HEK293 (cell line): Measurements from ENCODE around the gene EGR1.

Source experiments
- CTCF ChIP-seq: fragments of 450-650 bp; formaldehyde crosslinking; IDR thresholded peaks from 2 replicates; pipeline ENCODE4 v1.5.1; 2016; ENCODE audit warnings: missing biosample characterization, missing genetic modification characterization
- MEIS1 ChIP-seq: sonication (generic); formaldehyde crosslinking; IDR thresholded peaks from 2 replicates; pipeline ENCODE4 v1.8.1; 2022; ENCODE audit warnings: missing genetic modification reagents, mild to moderate bottlenecking, borderline replicate concordance
- SALL2 ChIP-seq: fragments of 450-650 bp; formaldehyde crosslinking; IDR thresholded peaks from 2 replicates; pipeline ENCODE4 v1.5.0; 2017; ENCODE audit warnings: missing biosample characterization, mild to moderate bottlenecking, missing genetic modification characterization, borderline replicate concordance
- SCRT1 ChIP-seq: fragments of 450-650 bp; formaldehyde crosslinking; IDR thresholded peaks from 2 replicates; pipeline ENCODE4 v1.5.1; 2016; ENCODE audit warnings: missing biosample characterization, missing genetic modification characterization, borderline replicate concordance
- SP2 ChIP-seq: fragments of 450-650 bp; formaldehyde crosslinking; IDR thresholded peaks from 2 replicates; pipeline ENCODE4 v1.5.1; 2016; ENCODE audit warnings: missing biosample characterization, missing genetic modification characterization
- WT1 ChIP-seq: fragments of 450-650 bp; formaldehyde crosslinking; IDR thresholded peaks from 2 replicates; pipeline ENCODE4 v1.5.1; 2016; ENCODE audit warnings: missing biosample characterization, missing genetic modification characterization
- YY1 ChIP-seq: fragments of 450-650 bp; formaldehyde crosslinking; IDR thresholded peaks from 2 replicates; pipeline ENCODE4 v1.5.1; 2018; ENCODE audit warnings: missing biosample characterization, missing genetic modification characterization
- ZNF121 ChIP-seq: fragments of 450-650 bp; formaldehyde crosslinking; IDR thresholded peaks from 2 replicates; pipeline ENCODE4 v1.5.1; 2016; ENCODE audit warnings: missing biosample characterization, missing genetic modification characterization
- ZNF175 ChIP-seq: fragments of 450-650 bp; formaldehyde crosslinking; IDR thresholded peaks from 2 replicates; pipeline ENCODE4 v1.5.1; 2016; ENCODE audit warnings: missing biosample characterization, missing genetic modification characterization
- ZNF23 ChIP-seq: fragments of 450-650 bp; formaldehyde crosslinking; IDR thresholded peaks from 2 replicates; pipeline ENCODE4 v1.5.1; 2016; ENCODE audit warnings: missing biosample characterization, missing genetic modification characterization, borderline replicate concordance
- ZNF280C ChIP-seq: fragments of 450-650 bp; formaldehyde crosslinking; IDR thresholded peaks from 2 replicates; pipeline ENCODE4 v1.5.1; 2016; ENCODE audit warnings: missing biosample characterization, missing genetic modification characterization
- ZNF350 ChIP-seq: fragments of 450-650 bp; formaldehyde crosslinking; IDR thresholded peaks from 2 replicates; pipeline ENCODE4 v1.5.0; 2017; ENCODE audit warnings: missing biosample characterization, mild to moderate bottlenecking, missing genetic modification characterization
- ZNF391 ChIP-seq: fragments of 450-650 bp; formaldehyde crosslinking; IDR thresholded peaks from 2 replicates; pipeline ENCODE4 v1.5.1; 2016; ENCODE audit warnings: low read depth, missing biosample characterization, missing genetic modification characterization, borderline replicate concordance
- ZNF510 ChIP-seq: fragments of 450-650 bp; formaldehyde crosslinking; IDR thresholded peaks from 2 replicates; pipeline ENCODE4 v1.5.1; 2018; ENCODE audit warnings: mild to moderate bottlenecking, missing genetic modification characterization, missing biosample characterization; ENCODE audit not compliant: insufficient replicate concordance
- ZNF514 ChIP-seq: fragments of 450-650 bp; formaldehyde crosslinking; IDR thresholded peaks from 2 replicates; pipeline ENCODE4 v1.5.1; 2016; ENCODE audit warnings: missing biosample characterization, missing genetic modification characterization
- ZNF529 ChIP-seq: fragments of 450-650 bp; formaldehyde crosslinking; IDR thresholded peaks from 2 replicates; pipeline ENCODE4 v1.5.1; 2017; ENCODE audit warnings: missing genetic modification characterization, missing biosample characterization; ENCODE audit not compliant: insufficient replicate concordance
- ZNF560 ChIP-seq: fragments of 450-650 bp; formaldehyde crosslinking; IDR thresholded peaks from 2 replicates; pipeline ENCODE4 v1.5.1; 2017; ENCODE audit warnings: missing biosample characterization, missing genetic modification characterization, borderline replicate concordance
- ZNF585B ChIP-seq: fragments of 450-650 bp; formaldehyde crosslinking; IDR thresholded peaks from 2 replicates; pipeline ENCODE4 v1.5.1; 2016; ENCODE audit warnings: missing biosample characterization, missing genetic modification characterization
- ZNF610 ChIP-seq: fragments of 450-650 bp; formaldehyde crosslinking; IDR thresholded peaks from 2 replicates; pipeline ENCODE4 v1.5.1; 2016; ENCODE audit warnings: missing biosample characterization, missing genetic modification characterization, borderline replicate concordance
- ZNF623 ChIP-seq: fragments of 450-650 bp; formaldehyde crosslinking; IDR thresholded peaks from 2 replicates; pipeline ENCODE4 v1.5.1; 2016; ENCODE audit warnings: missing biosample characterization, missing genetic modification characterization
- ZNF660 ChIP-seq: fragments of 450-650 bp; IDR thresholded peaks from 2 replicates; pipeline ENCODE4 v1.5.1; 2018; ENCODE audit warnings: missing biosample characterization, mild to moderate bottlenecking, missing genetic modification characterization
- ZNF768 ChIP-seq: fragments of 450-650 bp; formaldehyde crosslinking; IDR thresholded peaks from 2 replicates; pipeline ENCODE4 v1.5.1; 2018; ENCODE audit warnings: missing biosample characterization, mild to moderate bottlenecking, missing genetic modification characterization
- ZSCAN4 ChIP-seq: fragments of 450-650 bp; formaldehyde crosslinking; IDR thresholded peaks from 2 replicates; pipeline ENCODE4 v1.5.1; 2017; ENCODE audit warnings: missing biosample characterization, missing genetic modification characterization
- TF ChIP-seq, protein P1 (sequence below): fragments of 450-650 bp; formaldehyde crosslinking; IDR thresholded peaks from 2 replicates; pipeline ENCODE4 v1.5.0; 2017; ENCODE audit warnings: missing biosample characterization, missing genetic modification characterization, borderline replicate concordance
- TF ChIP-seq, protein P2 (sequence below): fragments of 450-650 bp; formaldehyde crosslinking; IDR thresholded peaks from 2 replicates; pipeline ENCODE4 v1.5.1; 2017; ENCODE audit warnings: missing biosample characterization, missing genetic modification characterization
- TF ChIP-seq, protein P3 (sequence below): fragments of 450-650 bp; IDR thresholded peaks from 2 replicates; pipeline ENCODE4 v1.5.1; 2018; ENCODE audit warnings: missing biosample characterization, mild to moderate bottlenecking, missing genetic modification characterization
- TF ChIP-seq, protein P4 (sequence below): fragments of 450-650 bp; formaldehyde crosslinking; IDR thresholded peaks from 2 replicates; pipeline ENCODE4 v1.5.1; 2016; ENCODE audit warnings: missing biosample characterization, missing genetic modification characterization

Gene EGR1

GRCh38 chr5:138464008-138464387, 1.3 kb upstream of the EGR1 start (continued):
- TF ChIP-seq, protein P1, sequence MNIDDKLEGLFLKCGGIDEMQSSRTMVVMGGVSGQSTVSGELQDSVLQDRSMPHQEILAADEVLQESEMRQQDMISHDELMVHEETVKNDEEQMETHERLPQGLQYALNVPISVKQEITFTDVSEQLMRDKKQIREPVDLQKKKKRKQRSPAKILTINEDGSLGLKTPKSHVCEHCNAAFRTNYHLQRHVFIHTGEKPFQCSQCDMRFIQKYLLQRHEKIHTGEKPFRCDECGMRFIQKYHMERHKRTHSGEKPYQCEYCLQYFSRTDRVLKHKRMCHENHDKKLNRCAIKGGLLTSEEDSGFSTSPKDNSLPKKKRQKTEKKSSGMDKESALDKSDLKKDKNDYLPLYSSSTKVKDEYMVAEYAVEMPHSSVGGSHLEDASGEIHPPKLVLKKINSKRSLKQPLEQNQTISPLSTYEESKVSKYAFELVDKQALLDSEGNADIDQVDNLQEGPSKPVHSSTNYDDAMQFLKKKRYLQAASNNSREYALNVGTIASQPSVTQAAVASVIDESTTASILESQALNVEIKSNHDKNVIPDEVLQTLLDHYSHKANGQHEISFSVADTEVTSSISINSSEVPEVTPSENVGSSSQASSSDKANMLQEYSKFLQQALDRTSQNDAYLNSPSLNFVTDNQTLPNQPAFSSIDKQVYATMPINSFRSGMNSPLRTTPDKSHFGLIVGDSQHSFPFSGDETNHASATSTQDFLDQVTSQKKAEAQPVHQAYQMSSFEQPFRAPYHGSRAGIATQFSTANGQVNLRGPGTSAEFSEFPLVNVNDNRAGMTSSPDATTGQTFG (tag by site-specific recombination), result no peak
- TF ChIP-seq ZNF610 (tag by site-specific recombination), result peak; percentile 54
- TF ChIP-seq ZNF585B, result no peak
- TF ChIP-seq ZNF350 (tag by site-specific recombination), result no peak
- TF ChIP-seq ZNF768, result no peak
- TF ChIP-seq, protein P2, sequence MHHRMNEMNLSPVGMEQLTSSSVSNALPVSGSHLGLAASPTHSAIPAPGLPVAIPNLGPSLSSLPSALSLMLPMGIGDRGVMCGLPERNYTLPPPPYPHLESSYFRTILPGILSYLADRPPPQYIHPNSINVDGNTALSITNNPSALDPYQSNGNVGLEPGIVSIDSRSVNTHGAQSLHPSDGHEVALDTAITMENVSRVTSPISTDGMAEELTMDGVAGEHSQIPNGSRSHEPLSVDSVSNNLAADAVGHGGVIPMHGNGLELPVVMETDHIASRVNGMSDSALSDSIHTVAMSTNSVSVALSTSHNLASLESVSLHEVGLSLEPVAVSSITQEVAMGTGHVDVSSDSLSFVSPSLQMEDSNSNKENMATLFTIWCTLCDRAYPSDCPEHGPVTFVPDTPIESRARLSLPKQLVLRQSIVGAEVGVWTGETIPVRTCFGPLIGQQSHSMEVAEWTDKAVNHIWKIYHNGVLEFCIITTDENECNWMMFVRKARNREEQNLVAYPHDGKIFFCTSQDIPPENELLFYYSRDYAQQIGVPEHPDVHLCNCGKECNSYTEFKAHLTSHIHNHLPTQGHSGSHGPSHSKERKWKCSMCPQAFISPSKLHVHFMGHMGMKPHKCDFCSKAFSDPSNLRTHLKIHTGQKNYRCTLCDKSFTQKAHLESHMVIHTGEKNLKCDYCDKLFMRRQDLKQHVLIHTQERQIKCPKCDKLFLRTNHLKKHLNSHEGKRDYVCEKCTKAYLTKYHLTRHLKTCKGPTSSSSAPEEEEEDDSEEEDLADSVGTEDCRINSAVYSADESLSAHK, result 0 out of 2 replicates have a peak, but pooled peaks have one; percentile 48
- TF ChIP-seq ZNF510 (tag by site-specific recombination), result no peak
- TF ChIP-seq SP2 (tag by site-specific recombination), result peak; percentile 24
- TF ChIP-seq ZSCAN4 (tag by site-specific recombination), result no peak
- no peak for TF ChIP-seq ZNF23 (tag by site-specific recombination)
- TF ChIP-seq, protein P3, sequence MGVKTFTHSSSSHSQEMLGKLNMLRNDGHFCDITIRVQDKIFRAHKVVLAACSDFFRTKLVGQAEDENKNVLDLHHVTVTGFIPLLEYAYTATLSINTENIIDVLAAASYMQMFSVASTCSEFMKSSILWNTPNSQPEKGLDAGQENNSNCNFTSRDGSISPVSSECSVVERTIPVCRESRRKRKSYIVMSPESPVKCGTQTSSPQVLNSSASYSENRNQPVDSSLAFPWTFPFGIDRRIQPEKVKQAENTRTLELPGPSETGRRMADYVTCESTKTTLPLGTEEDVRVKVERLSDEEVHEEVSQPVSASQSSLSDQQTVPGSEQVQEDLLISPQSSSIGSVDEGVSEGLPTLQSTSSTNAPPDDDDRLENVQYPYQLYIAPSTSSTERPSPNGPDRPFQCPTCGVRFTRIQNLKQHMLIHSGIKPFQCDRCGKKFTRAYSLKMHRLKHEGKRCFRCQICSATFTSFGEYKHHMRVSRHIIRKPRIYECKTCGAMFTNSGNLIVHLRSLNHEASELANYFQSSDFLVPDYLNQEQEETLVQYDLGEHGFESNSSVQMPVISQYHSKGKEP (tag by site-specific recombination), result peak; percentile 83
- no peak for TF ChIP-seq ZNF560 (tag by site-specific recombination)
- peak; percentile 91 for TF ChIP-seq ZNF660 (tag by site-specific recombination)
- 0 out of 2 replicates have a peak, but pooled peaks have one; percentile 63 for TF ChIP-seq ZNF391
- no peak for TF ChIP-seq SALL2 (tag by site-specific recombination)
- TF ChIP-seq CTCF (tag by site-specific recombination), result peak; percentile 97
- no peak for TF ChIP-seq WT1 (tag by site-specific recombination)
- TF ChIP-seq SCRT1 (tag by site-specific recombination), result no peak
- TF ChIP-seq ZNF623, result no peak
- no peak for TF ChIP-seq ZNF514 (tag by site-specific recombination)
- TF ChIP-seq, protein P4, sequence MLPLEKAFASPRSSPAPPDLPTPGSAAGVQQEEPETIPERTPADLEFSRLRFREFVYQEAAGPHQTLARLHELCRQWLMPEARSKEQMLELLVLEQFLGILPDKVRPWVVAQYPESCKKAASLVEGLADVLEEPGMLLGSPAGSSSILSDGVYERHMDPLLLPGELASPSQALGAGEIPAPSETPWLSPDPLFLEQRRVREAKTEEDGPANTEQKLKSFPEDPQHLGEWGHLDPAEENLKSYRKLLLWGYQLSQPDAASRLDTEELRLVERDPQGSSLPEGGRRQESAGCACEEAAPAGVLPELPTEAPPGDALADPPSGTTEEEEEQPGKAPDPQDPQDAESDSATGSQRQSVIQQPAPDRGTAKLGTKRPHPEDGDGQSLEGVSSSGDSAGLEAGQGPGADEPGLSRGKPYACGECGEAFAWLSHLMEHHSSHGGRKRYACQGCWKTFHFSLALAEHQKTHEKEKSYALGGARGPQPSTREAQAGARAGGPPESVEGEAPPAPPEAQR (tag by site-specific recombination), result no peak
- no peak for TF ChIP-seq MEIS1 (CRISPR knock-in tag)
- no peak for TF ChIP-seq ZNF121 (tag by site-specific recombination)
- TF ChIP-seq ZNF175 (tag by site-specific recombination), result no peak
- no peak; the same call in 1 of the 2 replicates for TF ChIP-seq YY1 (tag by site-specific recombination)
- TF ChIP-seq ZNF280C (tag by site-specific recombination), result no peak
- no peak for TF ChIP-seq ZNF529 (tag by site-specific recombination)
